ENCODE measurements around the gene GRAP2.

DNA sequence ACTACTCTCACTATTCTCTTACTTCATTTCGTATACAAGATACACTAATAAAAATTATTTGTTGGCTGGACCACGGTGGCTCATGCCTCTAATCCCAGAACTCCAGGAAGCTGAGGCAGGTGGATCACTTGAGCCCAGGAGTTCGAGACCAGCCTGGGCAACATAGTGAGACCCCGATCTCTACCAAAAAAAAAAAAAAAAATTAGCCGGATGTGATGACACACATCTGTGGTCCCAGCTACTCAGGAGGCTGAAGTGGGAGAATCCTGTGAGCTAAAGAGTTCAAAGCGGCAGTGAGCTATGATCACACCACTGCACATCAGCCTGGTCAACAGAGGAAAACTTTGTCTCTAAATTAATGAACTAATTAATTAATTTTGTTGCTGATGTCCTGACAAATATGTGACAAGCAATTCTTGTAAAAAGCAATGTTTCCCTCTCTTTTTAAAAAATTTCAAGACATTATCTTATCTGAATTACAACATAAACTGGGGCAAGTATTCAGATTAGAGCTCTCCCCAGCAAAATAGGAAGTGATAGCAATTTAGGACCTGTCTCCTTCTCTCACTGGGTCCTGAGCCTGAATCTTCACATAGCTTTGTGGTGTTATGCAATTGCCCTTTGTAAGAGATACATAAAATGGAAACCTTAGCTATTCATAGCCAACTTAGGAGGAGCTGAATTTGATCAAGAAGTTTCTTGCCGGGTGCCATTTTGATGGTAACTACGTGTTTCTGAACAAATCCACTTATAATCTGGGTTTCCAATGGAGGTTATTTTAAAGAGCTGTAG is 41.8 kb downstream of the GRAP2 start:
- TF ChIP-seq CTCF (IDR thresholded peaks at IDR 0.05) = no peak
- no peak for TF ChIP-seq POLR2A (IDR thresholded peaks at IDR 0.05)
- TF ChIP-seq POLR2AphosphoS5 (IDR thresholded peaks at IDR 0.05; ENCODE audit: insufficient read depth in 1 of 2, low read depth in 1 of 2) = no peak

All from vagina (tissue), 2 donors.